Breast epithelium (tissue), 3 donors: ENCODE results near the gene AJUBA.

Experiments used
- CTCF ChIP-seq, 3 donors: fragments of 450-650 bp; IDR thresholded peaks; one replicate each; pipeline ENCODE4 v1.5.1; 2016 to 2017; ENCODE audit warnings: antibody characterized with exemption in 3 of 3, mild to moderate bottlenecking in 3 of 3, moderate library complexity in 3 of 3
- POLR2A ChIP-seq: fragments of 450-650 bp; IDR thresholded peaks from one replicate; pipeline ENCODE4 v1.6.1; 2016; ENCODE audit warnings: antibody characterized with exemption, mild to moderate bottlenecking, moderate library complexity
- POLR2AphosphoS5 ChIP-seq, 3 donors: sonication (generic); formaldehyde crosslinking; IDR thresholded peaks; one replicate each; pipeline ENCODE4 v1.6.1; 2017; ENCODE audit warnings: antibody characterized with exemption in 3 of 3

GRCh38 chr14:22977434-22977683 lies 5.0 kb downstream of the AJUBA start:
- TF ChIP-seq POLR2A (no peak), CTCF (IDR thresholded peaks at IDR 0.05) (no peak), POLR2AphosphoS5 (IDR thresholded peaks at IDR 0.05) (no peak)
